ENCODE results near the gene LINC01488. TPM values are rescaled to one million over a fixed set of nuclear protein-coding genes. Genes with fewer than 3 reads are reported as not detected.

Gene LINC01488
- total and polyA plus RNA-seq, 9 donors = not detected

- Histone ChIP-seq H3K36me3 (no peaks in the 10 kb centered on the region), H3K27me3 (no peaks in the 10 kb centered on the region), H3K4me3 (no peak overlapping the region), H3K9me3 (no peaks in the 10 kb centered on the region), H3K27ac (no peak overlapping the region), H3K4me1 (ENCODE audit: insufficient read depth) (no peaks in the 10 kb centered on the region)
- WGBS, 3 donors = 81 to 85% (median 83%) methylated on average over 15 to 17 of the region's 17 CpGs
- no peak for DNase-seq
- TF ChIP-seq EP300 (IDR thresholded peaks at IDR 0.05) (no peak), CTCF (IDR thresholded peaks at IDR 0.05) (no peak), POLR2A (IDR thresholded peaks at IDR 0.05) (no peak)
- intact Hi-C loops (cut with DNase I) = no loop called here
Observed at GRCh38 chr11:69486056-69486772, 4.8 kb downstream of the LINC01488 start.

GRCh38 chr11:69486773-69487291 is 5.4 kb downstream of the LINC01488 start:
- Histone ChIP-seq H3K27ac (no peak overlapping the region), H3K36me3 (no peaks in the 10 kb centered on the region), H3K4me3 (no peak overlapping the region), H3K4me1 (ENCODE audit: insufficient read depth) (no peaks in the 10 kb centered on the region), H3K27me3 (no peaks in the 10 kb centered on the region), H3K9me3 (no peaks in the 10 kb centered on the region)
- 64 to 69% (median 65%) methylated on average over 19 of the region's 19 CpGs for WGBS, 3 donors
- intact Hi-C loops (cut with DNase I) = no loop called here
- TF ChIP-seq CTCF (IDR thresholded peaks at IDR 0.05) (no peak), EP300 (IDR thresholded peaks at IDR 0.05) (no peak), POLR2A (IDR thresholded peaks at IDR 0.05) (no peak)
- no peak for DNase-seq

- 91 to 94% (median 92%) methylated on average over 10 of the region's 10 CpGs for WGBS, 3 donors
- Histone ChIP-seq H3K27me3 (no peaks in the 10 kb centered on the region), H3K4me3 (no peak overlapping the region), H3K9me3 (no peaks in the 10 kb centered on the region), H3K36me3 (no peaks in the 10 kb centered on the region), H3K4me1 (ENCODE audit: insufficient read depth) (no peaks in the 10 kb centered on the region), H3K27ac (no peak overlapping the region)
- intact Hi-C loops (cut with DNase I) = no loop called here
- DNase-seq = no peak
- TF ChIP-seq CTCF (IDR thresholded peaks at IDR 0.05) (no peak), EP300 (IDR thresholded peaks at IDR 0.05) (no peak), POLR2A (IDR thresholded peaks at IDR 0.05) (no peak)
Observed at GRCh38 chr11:69487391-69487790, 5.9 kb downstream of the LINC01488 start.

- TF ChIP-seq CTCF (IDR thresholded peaks at IDR 0.05) (no peak), POLR2A (IDR thresholded peaks at IDR 0.05) (no peak), EP300 (IDR thresholded peaks at IDR 0.05) (no peak)
- no peak overlapping the region for H3K27ac ChIP-seq
- DNase-seq = no peak
Observed at GRCh38 chr11:69487849-69488542, 6.5 kb downstream of the LINC01488 start.

More at GRCh38 chr11:69487849-69488542, 6.5 kb downstream of the LINC01488 start:
- Histone ChIP-seq H3K9me3 (no peaks in the 10 kb centered on the region), H3K27me3 (no peaks in the 10 kb centered on the region), H3K36me3 (no peaks in the 10 kb centered on the region), H3K4me3 (no peak overlapping the region), H3K4me1 (ENCODE audit: insufficient read depth) (no peaks in the 10 kb centered on the region)
- 89 to 96% (median 94%) methylated on average over 17 of the region's 17 CpGs for WGBS, 3 donors
- intact Hi-C loops (cut with DNase I) = loop anchor here in 1 of 4 donors (1.0 kb wide), 1 partner anchor 119 kb away; no protein-coding TSS in a partner anchor

Measured in ovary (tissue), 9 donors.